ENCODE results near the gene EXD3. TPM values are rescaled to one million over a fixed set of nuclear protein-coding genes. Genes with fewer than 3 reads are reported as not detected.

EXD3 gene
- total RNA-seq, 1 donor from 2014 or later = 8.4 TPM

DNA sequence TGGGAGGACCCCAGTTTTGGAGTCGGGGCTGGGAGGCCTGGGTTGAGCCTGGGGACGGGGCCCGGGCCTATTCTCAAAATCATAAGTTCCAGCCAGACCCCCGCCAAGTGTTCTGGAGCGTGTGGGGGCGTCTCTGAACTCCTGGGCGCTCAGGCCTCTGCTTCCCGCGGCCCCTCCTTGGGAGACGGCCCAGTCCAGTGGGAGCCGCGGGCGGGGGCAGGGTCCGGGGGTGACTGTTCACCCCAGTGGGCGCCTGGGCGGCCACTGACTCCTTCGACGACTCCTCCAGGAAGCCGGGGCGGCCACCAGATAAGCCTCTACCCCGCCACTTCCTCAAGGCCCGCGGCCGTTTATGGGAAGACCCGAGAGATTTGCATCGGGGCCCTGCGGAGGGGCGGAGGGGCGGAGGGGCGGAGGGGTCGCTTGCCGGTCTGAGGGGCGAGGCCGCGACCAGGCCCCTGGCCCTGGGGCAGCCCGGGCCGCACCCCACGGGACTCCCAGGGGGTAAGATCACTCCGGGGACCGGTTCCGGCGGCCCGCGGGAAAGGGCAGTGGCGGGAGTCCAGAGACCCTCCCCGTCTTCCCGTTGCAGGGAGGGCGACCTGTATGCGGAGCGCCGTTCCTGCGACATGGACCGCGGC lies 144.8 kb downstream of the EXD3 start:
- H3K9me3 ChIP-seq (ENCODE audit: control insufficient read depth in 3 of 3, low read length in 3 of 3) = no peaks in the 10 kb centered on the region
- H3K36me3 ChIP-seq (ENCODE audit: control insufficient read depth in 3 of 3, insufficient read depth in 3 of 3, low read length in 3 of 3) = peaks cover 2 to 5% (median 5%) of the 10 kb centered on the region in 3 donors
- peaks cover 27 to 32% (median 31%) of the 10 kb centered on the region in 3 donors for H3K4me1 ChIP-seq (ENCODE audit: control insufficient read depth in 3 of 3, insufficient read depth in 3 of 3, low read length in 3 of 3)
- H3K9ac ChIP-seq (ENCODE audit: low read depth in 1 of 3, low read length in 3 of 3) = peak overlapping the region; percentile 32 to 68 (median 33)
- peak overlapping the region; percentile 75 for H3K27ac ChIP-seq (ENCODE audit: low read depth, low read length)
- H3K27me3 ChIP-seq (ENCODE audit: control insufficient read depth in 3 of 3, insufficient read depth in 3 of 3, low read length in 3 of 3) = peaks cover 29 to 66% (median 31%) of the 10 kb centered on the region in 3 donors
- peak overlapping the region; percentile 48 to 60 (median 49) for H3K4me3 ChIP-seq (ENCODE audit: low read length in 3 of 3)

GRCh38 chr9:137277329-137278041 lies 145.5 kb downstream of the EXD3 start, which contains the start of gene TOR4A:
Gene TOR4A, plus strand, starts transcription at chr9:137277726. Its CDS starts 964 bp downstream, at chr9:137278690.
- H3K4me1 ChIP-seq (ENCODE audit: control insufficient read depth in 3 of 3, insufficient read depth in 3 of 3, low read length in 3 of 3) = peaks cover 23 to 32% (median 26%) of the 10 kb centered on the region in 3 donors

GRCh38 chr9:137276473-137277328 lies 146.3 kb downstream of the EXD3 start:
- peak overlapping the region; percentile 7 to 54 (median 49) for H3K4me3 ChIP-seq (ENCODE audit: low read length in 3 of 3)
- no peaks in the 10 kb centered on the region for H3K9me3 ChIP-seq (ENCODE audit: control insufficient read depth in 3 of 3, low read length in 3 of 3)
- peak overlapping the region; percentile 75 for H3K27ac ChIP-seq (ENCODE audit: low read depth, low read length)
- peaks cover 31 to 56% (median 32%) of the 10 kb centered on the region in 3 donors for H3K27me3 ChIP-seq (ENCODE audit: control insufficient read depth in 3 of 3, insufficient read depth in 3 of 3, low read length in 3 of 3)
- H3K9ac ChIP-seq (ENCODE audit: low read depth in 1 of 3, low read length in 3 of 3) = peak overlapping the region; percentile 32 to 70 (median 33)
- peaks cover 21 to 32% (median 26%) of the 10 kb centered on the region in 3 donors for H3K4me1 ChIP-seq (ENCODE audit: control insufficient read depth in 3 of 3, insufficient read depth in 3 of 3, low read length in 3 of 3)
- H3K36me3 ChIP-seq (ENCODE audit: control insufficient read depth in 3 of 3, insufficient read depth in 3 of 3, low read length in 3 of 3) = peaks cover 13 to 19% (median 19%) of the 10 kb centered on the region in 3 donors

More at GRCh38 chr9:137277329-137278041, 145.5 kb downstream of the EXD3 start, which contains the start of gene TOR4A:
- no peaks in the 10 kb centered on the region for H3K9me3 ChIP-seq (ENCODE audit: control insufficient read depth in 3 of 3, low read length in 3 of 3)
- peaks cover 28 to 62% (median 31%) of the 10 kb centered on the region in 3 donors for H3K27me3 ChIP-seq (ENCODE audit: control insufficient read depth in 3 of 3, insufficient read depth in 3 of 3, low read length in 3 of 3)
- peak within 1 kb of the TSS; percentile 32 to 70 (median 33) for H3K9ac ChIP-seq (ENCODE audit: low read depth in 1 of 3, low read length in 3 of 3)
- H3K4me3 ChIP-seq (ENCODE audit: low read length in 3 of 3) = peak within 1 kb of the TSS; percentile 48 to 60 (median 49)
- H3K27ac ChIP-seq (ENCODE audit: low read depth, low read length) = peak within 1 kb of the TSS; percentile 75
- peaks cover 5 to 12% (median 11%) of the 10 kb centered on the region in 3 donors for H3K36me3 ChIP-seq (ENCODE audit: control insufficient read depth in 3 of 3, insufficient read depth in 3 of 3, low read length in 3 of 3)

GRCh38 chr9:137275588-137276472 lies 147.1 kb downstream of the EXD3 start:
- H3K9me3 ChIP-seq (ENCODE audit: control insufficient read depth in 3 of 3, low read length in 3 of 3) = no peaks in the 10 kb centered on the region
- peak overlapping the region in 2 of 3 donors; percentile 3 to 70 for H3K9ac ChIP-seq (ENCODE audit: low read depth in 1 of 3, low read length in 3 of 3)
- H3K36me3 ChIP-seq (ENCODE audit: control insufficient read depth in 3 of 3, insufficient read depth in 3 of 3, low read length in 3 of 3) = peaks cover 14 to 21% (median 21%) of the 10 kb centered on the region in 3 donors
- H3K27ac ChIP-seq (ENCODE audit: low read depth, low read length) = no peak overlapping the region
- peaks cover 28 to 48% (median 31%) of the 10 kb centered on the region in 3 donors for H3K27me3 ChIP-seq (ENCODE audit: control insufficient read depth in 3 of 3, insufficient read depth in 3 of 3, low read length in 3 of 3)
- H3K4me1 ChIP-seq (ENCODE audit: control insufficient read depth in 3 of 3, insufficient read depth in 3 of 3, low read length in 3 of 3) = peaks cover 21 to 32% (median 26%) of the 10 kb centered on the region in 3 donors
- H3K4me3 ChIP-seq (ENCODE audit: low read length in 3 of 3) = no peak overlapping the region

DNA sequence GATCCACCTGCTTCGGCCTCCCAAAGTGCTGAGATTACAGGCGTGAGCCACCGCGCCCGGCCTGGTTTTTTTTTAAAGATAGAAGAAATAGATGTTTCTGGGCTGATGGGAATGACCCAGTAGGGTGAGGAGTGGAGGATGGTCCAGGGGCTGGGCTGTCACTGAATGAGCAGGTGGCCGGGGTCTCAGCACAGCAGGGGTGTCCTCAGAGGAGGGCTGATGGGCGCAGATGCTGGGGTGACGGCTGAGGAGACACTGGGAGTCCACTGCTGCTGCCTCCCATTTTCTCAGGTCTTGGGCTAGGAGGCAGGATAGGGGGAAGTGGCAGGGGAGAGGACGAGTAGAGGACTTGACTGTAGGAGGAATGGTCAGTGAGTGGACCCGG lies 147.8 kb downstream of the EXD3 start:
- H3K9me3 ChIP-seq (ENCODE audit: control insufficient read depth in 3 of 3, low read length in 3 of 3) = no peaks in the 10 kb centered on the region
- peaks cover 24 to 41% (median 26%) of the 10 kb centered on the region in 3 donors for H3K27me3 ChIP-seq (ENCODE audit: control insufficient read depth in 3 of 3, insufficient read depth in 3 of 3, low read length in 3 of 3)
- H3K4me3 ChIP-seq (ENCODE audit: low read length in 3 of 3) = no peak overlapping the region
- peaks cover 16 to 22% (median 21%) of the 10 kb centered on the region in 3 donors for H3K36me3 ChIP-seq (ENCODE audit: control insufficient read depth in 3 of 3, insufficient read depth in 3 of 3, low read length in 3 of 3)
- no peak overlapping the region for H3K27ac ChIP-seq (ENCODE audit: low read depth, low read length)
- no peak overlapping the region for H3K9ac ChIP-seq (ENCODE audit: low read depth in 1 of 3, low read length in 3 of 3)
- peaks cover 21 to 32% (median 26%) of the 10 kb centered on the region in 3 donors for H3K4me1 ChIP-seq (ENCODE audit: control insufficient read depth in 3 of 3, insufficient read depth in 3 of 3, low read length in 3 of 3)

GRCh38 chr9:137273611-137274320 lies 149.2 kb downstream of the EXD3 start:
- no peak overlapping the region for H3K27ac ChIP-seq (ENCODE audit: low read depth, low read length)
- peaks cover 21 to 24% (median 22%) of the 10 kb centered on the region in 3 donors for H3K36me3 ChIP-seq (ENCODE audit: control insufficient read depth in 3 of 3, insufficient read depth in 3 of 3, low read length in 3 of 3)
- peak overlapping the region in 1 of 3 donors; percentile 45 for H3K9ac ChIP-seq (ENCODE audit: low read depth in 1 of 3, low read length in 3 of 3)
- peaks cover 30 to 44% (median 38%) of the 10 kb centered on the region in 3 donors for H3K4me1 ChIP-seq (ENCODE audit: control insufficient read depth in 3 of 3, insufficient read depth in 3 of 3, low read length in 3 of 3)
- H3K9me3 ChIP-seq (ENCODE audit: control insufficient read depth in 3 of 3, low read length in 3 of 3) = no peaks in the 10 kb centered on the region
- H3K27me3 ChIP-seq (ENCODE audit: control insufficient read depth in 3 of 3, insufficient read depth in 3 of 3, low read length in 3 of 3) = peaks cover 13 to 27% (median 17%) of the 10 kb centered on the region in 3 donors
- no peak overlapping the region for H3K4me3 ChIP-seq (ENCODE audit: low read length in 3 of 3)

GRCh38 chr9:137273095-137273490 lies 149.9 kb downstream of the EXD3 start:
- Histone ChIP-seq H3K27ac (ENCODE audit: low read depth, low read length) (no peak overlapping the region), H3K27me3 (ENCODE audit: control insufficient read depth in 3 of 3, insufficient read depth in 3 of 3, low read length in 3 of 3) (peaks cover 9 to 25% (median 17%) of the 10 kb centered on the region in 3 donors), H3K4me3 (ENCODE audit: low read length in 3 of 3) (no peak overlapping the region), H3K9ac (ENCODE audit: low read depth in 1 of 3, low read length in 3 of 3) (no peak overlapping the region), H3K36me3 (ENCODE audit: control insufficient read depth in 3 of 3, insufficient read depth in 3 of 3, low read length in 3 of 3) (peaks cover 22 to 24% (median 22%) of the 10 kb centered on the region in 3 donors), H3K4me1 (ENCODE audit: control insufficient read depth in 3 of 3, insufficient read depth in 3 of 3, low read length in 3 of 3) (peaks cover 35 to 50% (median 45%) of the 10 kb centered on the region in 3 donors), H3K9me3 (ENCODE audit: control insufficient read depth in 3 of 3, low read length in 3 of 3) (no peaks in the 10 kb centered on the region)

- H3K4me1 ChIP-seq (ENCODE audit: control insufficient read depth in 3 of 3, insufficient read depth in 3 of 3, low read length in 3 of 3) = peaks cover 33 to 55% (median 47%) of the 10 kb centered on the region in 3 donors
- H3K36me3 ChIP-seq (ENCODE audit: control insufficient read depth in 3 of 3, insufficient read depth in 3 of 3, low read length in 3 of 3) = peaks cover 22 to 29% (median 25%) of the 10 kb centered on the region in 3 donors
- no peak overlapping the region for H3K27ac ChIP-seq (ENCODE audit: low read depth, low read length)
Observed at GRCh38 chr9:137272241-137273094, 150.5 kb downstream of the EXD3 start.

More at GRCh38 chr9:137272241-137273094, 150.5 kb downstream of the EXD3 start:
- no peak overlapping the region for H3K9ac ChIP-seq (ENCODE audit: low read depth in 1 of 3, low read length in 3 of 3)
- peaks cover 6 to 19% (median 17%) of the 10 kb centered on the region in 3 donors for H3K27me3 ChIP-seq (ENCODE audit: control insufficient read depth in 3 of 3, insufficient read depth in 3 of 3, low read length in 3 of 3)
- H3K4me3 ChIP-seq (ENCODE audit: low read length in 3 of 3) = no peak overlapping the region
- H3K9me3 ChIP-seq (ENCODE audit: control insufficient read depth in 3 of 3, low read length in 3 of 3) = no peaks in the 10 kb centered on the region

Data from skeletal muscle tissue (tissue), 4 donors.